Measurements from ENCODE around the gene ZNF184. TPM values are rescaled to one million over a fixed set of nuclear protein-coding genes. Genes with fewer than 3 reads are reported as not detected.

ZNF184 gene
- total RNA-seq, 1 donor from 2014 or later: 5.7 TPM

- TF ChIP-seq EZH2 (IDR thresholded peaks at IDR 0.05; ENCODE audit: insufficient read depth, low read length): no peak
- TF ChIP-seq CTCF (IDR thresholded peaks at IDR 0.05; ENCODE audit: insufficient read depth, low read depth, low read length): no peak
- Mint-ChIP-seq H3K4me3 (ENCODE audit: unreplicated experiment) (no peak overlapping the region), H3K36me3 (ENCODE audit: low read depth, unreplicated experiment) (peaks cover 93% of the 10 kb centered on the region), H3K27ac (ENCODE audit: unreplicated experiment) (no peak overlapping the region), H3K4me1 (ENCODE audit: low read depth, unreplicated experiment) (no peaks in the 10 kb centered on the region), H3K9me3 (ENCODE audit: unreplicated experiment) (peaks cover 88% of the 10 kb centered on the region), H3K27me3 (ENCODE audit: low read depth, unreplicated experiment) (no peaks in the 10 kb centered on the region)
- Histone ChIP-seq H3K4me2 (ENCODE audit: low read length) (no peak overlapping the region), H2AFZ (ENCODE audit: low read depth, low read length) (no peak overlapping the region), H3K9ac (ENCODE audit: low read length) (no peak overlapping the region), H3K27ac (ENCODE audit: low read depth, low read length) (no peak overlapping the region), H3K9me3 (ENCODE audit: insufficient read depth, low read depth, low read length) (peaks cover 68% of the 10 kb centered on the region), H3K36me3 (ENCODE audit: insufficient read depth, low read length) (peaks cover 74% of the 10 kb centered on the region), H3K4me1 (ENCODE audit: insufficient read depth, low read length) (no peaks in the 10 kb centered on the region), H3K79me2 (ENCODE audit: insufficient read depth, low read length) (no peaks in the 10 kb centered on the region), H4K20me1 (ENCODE audit: insufficient read depth, low read length) (no peaks in the 10 kb centered on the region), H3K27me3 (ENCODE audit: insufficient read depth, low read length) (no peaks in the 10 kb centered on the region), H3K4me3 (ENCODE audit: insufficient read depth, low read depth, low read length) (no peak overlapping the region)
- FAIRE-seq: no peak
- DNase-seq (ENCODE audit: low read depth): no peak
Observed at GRCh38 chr6:27452496-27452897, 20.4 kb downstream of the ZNF184 start.

GRCh38 chr6:27451660-27452390 is 21.1 kb downstream of the ZNF184 start:
- Histone ChIP-seq H3K9me3 (ENCODE audit: insufficient read depth, low read depth, low read length) (peaks cover 68% of the 10 kb centered on the region), H3K79me2 (ENCODE audit: insufficient read depth, low read length) (no peaks in the 10 kb centered on the region), H3K27ac (ENCODE audit: low read depth, low read length) (no peak overlapping the region), H4K20me1 (ENCODE audit: insufficient read depth, low read length) (no peaks in the 10 kb centered on the region), H3K9ac (ENCODE audit: low read length) (no peak overlapping the region), H2AFZ (ENCODE audit: low read depth, low read length) (no peak overlapping the region), H3K27me3 (ENCODE audit: insufficient read depth, low read length) (no peaks in the 10 kb centered on the region), H3K4me1 (ENCODE audit: insufficient read depth, low read length) (no peaks in the 10 kb centered on the region), H3K4me3 (ENCODE audit: insufficient read depth, low read depth, low read length) (peak overlapping the region; percentile 18), H3K36me3 (ENCODE audit: insufficient read depth, low read length) (peaks cover 67% of the 10 kb centered on the region), H3K4me2 (ENCODE audit: low read length) (no peak overlapping the region)
- Mint-ChIP-seq H3K27ac (ENCODE audit: unreplicated experiment) (no peak overlapping the region), H3K9me3 (ENCODE audit: unreplicated experiment) (peaks cover 87% of the 10 kb centered on the region), H3K4me3 (ENCODE audit: unreplicated experiment) (no peak overlapping the region), H3K36me3 (ENCODE audit: low read depth, unreplicated experiment) (peaks cover 90% of the 10 kb centered on the region), H3K4me1 (ENCODE audit: low read depth, unreplicated experiment) (no peaks in the 10 kb centered on the region), H3K27me3 (ENCODE audit: low read depth, unreplicated experiment) (no peaks in the 10 kb centered on the region)
- TF ChIP-seq EZH2 (IDR thresholded peaks at IDR 0.05; ENCODE audit: insufficient read depth, low read length) (no peak), CTCF (IDR thresholded peaks at IDR 0.05; ENCODE audit: insufficient read depth, low read depth, low read length) (no peak)
- DNase-seq (ENCODE audit: low read depth) (no peak), FAIRE-seq (no peak)

GRCh38 chr6:27448456-27448855 is 24.4 kb downstream of the ZNF184 start:
- Histone ChIP-seq H3K4me2 (ENCODE audit: low read length) (no peak overlapping the region), H3K4me3 (ENCODE audit: insufficient read depth, low read depth, low read length) (no peak overlapping the region), H3K4me1 (ENCODE audit: insufficient read depth, low read length) (no peaks in the 10 kb centered on the region), H3K27ac (ENCODE audit: low read depth, low read length) (no peak overlapping the region), H2AFZ (ENCODE audit: low read depth, low read length) (no peak overlapping the region), H4K20me1 (ENCODE audit: insufficient read depth, low read length) (no peaks in the 10 kb centered on the region), H3K9ac (ENCODE audit: low read length) (no peak overlapping the region), H3K9me3 (ENCODE audit: insufficient read depth, low read depth, low read length) (peaks cover 55% of the 10 kb centered on the region), H3K79me2 (ENCODE audit: insufficient read depth, low read length) (no peaks in the 10 kb centered on the region), H3K36me3 (ENCODE audit: insufficient read depth, low read length) (peaks cover 35% of the 10 kb centered on the region), H3K27me3 (ENCODE audit: insufficient read depth, low read length) (no peaks in the 10 kb centered on the region)
- DNase-seq (ENCODE audit: low read depth) (no peak), FAIRE-seq (no peak)
- Mint-ChIP-seq H3K27me3 (ENCODE audit: low read depth, unreplicated experiment) (no peaks in the 10 kb centered on the region), H3K4me1 (ENCODE audit: low read depth, unreplicated experiment) (no peaks in the 10 kb centered on the region), H3K4me3 (ENCODE audit: unreplicated experiment) (no peak overlapping the region), H3K27ac (ENCODE audit: unreplicated experiment) (no peak overlapping the region), H3K9me3 (ENCODE audit: unreplicated experiment) (peaks cover 66% of the 10 kb centered on the region), H3K36me3 (ENCODE audit: low read depth, unreplicated experiment) (peaks cover 57% of the 10 kb centered on the region)
- TF ChIP-seq CTCF (IDR thresholded peaks at IDR 0.05; ENCODE audit: insufficient read depth, low read depth, low read length) (no peak), EZH2 (IDR thresholded peaks at IDR 0.05; ENCODE audit: insufficient read depth, low read length) (no peak)

Measured in astrocyte (in vitro differentiated cells and primary cell).